Kidney epithelial cell (primary cell): ENCODE results near the gene SMIM43. TPM values are rescaled to one million over a fixed set of nuclear protein-coding genes. Genes with fewer than 3 reads are reported as not detected.
"Not testable (repeated sequence)": the region's sequence is repeated elsewhere in the genome, so short reads cannot be mapped to it uniquely, and the experiment has no call there.

Experiments used
- DNase-seq: peaks from one replicate; pipeline ENCODE4 v3.0.0-alpha.2; 2010; ENCODE audit warnings: low read depth
- H3K27me3 ChIP-seq: 2 replicates; pipeline ENCODE4 v1.6.0; 2011; ENCODE audit warnings: low read length; ENCODE audit not compliant: control insufficient read depth, insufficient read depth
- H3K36me3 ChIP-seq: 2 replicates; pipeline ENCODE4 v1.5.1; 2011; ENCODE audit warnings: low read length; ENCODE audit not compliant: control insufficient read depth, insufficient read depth
- H3K4me3 ChIP-seq: 2 replicates; pipeline ENCODE4 v1.5.1; 2011; ENCODE audit warnings: low read depth, mild to moderate bottlenecking, control low read depth, low read length
- total RNA-seq: library from RNA; depleted of rRNA; stranded (reverse); fragments of >200 nt; gene quantifications from 2 replicates; pipeline ENCODE4 v1.2.3, GENCODE V29; 2015
- TF ChIP-seq, protein P1 (sequence below): IDR thresholded peaks from 2 replicates; pipeline ENCODE4 v1.5.1; 2011; ENCODE audit warnings: mild to moderate bottlenecking, moderate library complexity, low read length, control low read depth, inconsistent platforms; ENCODE audit not compliant: insufficient read depth, poor library complexity, severe bottlenecking

Gene SMIM43
- total RNA-seq, 1 donor from 2014 or later = not detected

DNA sequence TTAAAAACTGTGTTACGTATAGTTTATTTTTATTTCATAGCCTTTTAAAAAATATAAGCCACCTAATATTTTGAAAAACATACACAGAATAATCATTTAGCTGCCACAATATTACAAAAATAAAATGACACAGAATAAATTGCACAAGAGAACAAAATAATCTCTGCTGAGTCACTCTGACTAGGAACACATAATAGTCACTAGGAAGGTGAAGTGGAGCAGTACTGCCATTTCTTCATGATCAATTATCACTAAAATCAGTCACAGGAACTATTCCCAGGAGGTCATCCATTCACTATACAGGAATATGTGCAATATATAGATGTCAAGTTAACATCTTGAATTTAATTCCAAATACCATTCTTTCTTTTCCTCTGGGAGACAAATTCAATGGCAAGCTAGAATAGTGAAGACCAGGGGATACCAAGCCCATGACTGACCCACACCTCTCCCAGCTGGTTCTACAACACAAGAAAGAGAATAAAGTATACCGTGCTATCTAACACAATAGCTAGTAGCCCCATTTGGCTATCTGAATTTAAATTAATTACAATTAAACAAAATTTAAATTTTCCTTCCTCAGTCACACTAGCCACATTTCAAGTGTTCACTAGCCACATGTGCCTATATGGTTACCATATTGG, 5.9 kb downstream of the SMIM43 start:
- peaks cover 5% of the 10 kb centered on the region for H3K27me3 ChIP-seq
- H3K36me3 ChIP-seq = no peaks in the 10 kb centered on the region
- no peak for DNase-seq
- TF ChIP-seq, protein P1, sequence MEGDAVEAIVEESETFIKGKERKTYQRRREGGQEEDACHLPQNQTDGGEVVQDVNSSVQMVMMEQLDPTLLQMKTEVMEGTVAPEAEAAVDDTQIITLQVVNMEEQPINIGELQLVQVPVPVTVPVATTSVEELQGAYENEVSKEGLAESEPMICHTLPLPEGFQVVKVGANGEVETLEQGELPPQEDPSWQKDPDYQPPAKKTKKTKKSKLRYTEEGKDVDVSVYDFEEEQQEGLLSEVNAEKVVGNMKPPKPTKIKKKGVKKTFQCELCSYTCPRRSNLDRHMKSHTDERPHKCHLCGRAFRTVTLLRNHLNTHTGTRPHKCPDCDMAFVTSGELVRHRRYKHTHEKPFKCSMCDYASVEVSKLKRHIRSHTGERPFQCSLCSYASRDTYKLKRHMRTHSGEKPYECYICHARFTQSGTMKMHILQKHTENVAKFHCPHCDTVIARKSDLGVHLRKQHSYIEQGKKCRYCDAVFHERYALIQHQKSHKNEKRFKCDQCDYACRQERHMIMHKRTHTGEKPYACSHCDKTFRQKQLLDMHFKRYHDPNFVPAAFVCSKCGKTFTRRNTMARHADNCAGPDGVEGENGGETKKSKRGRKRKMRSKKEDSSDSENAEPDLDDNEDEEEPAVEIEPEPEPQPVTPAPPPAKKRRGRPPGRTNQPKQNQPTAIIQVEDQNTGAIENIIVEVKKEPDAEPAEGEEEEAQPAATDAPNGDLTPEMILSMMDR = no peak
- H3K4me3 ChIP-seq = no peak overlapping the region

GRCh38 chr4:121752142-121752541, 12.8 kb downstream of the SMIM43 start:
- H3K27me3 ChIP-seq, DNase-seq, H3K4me3 ChIP-seq, H3K36me3 ChIP-seq: not testable (repeated sequence)

GRCh38 chr4:121749225-121749624, 15.7 kb downstream of the SMIM43 start:
- TF ChIP-seq, protein P1 = no peak

DNA sequence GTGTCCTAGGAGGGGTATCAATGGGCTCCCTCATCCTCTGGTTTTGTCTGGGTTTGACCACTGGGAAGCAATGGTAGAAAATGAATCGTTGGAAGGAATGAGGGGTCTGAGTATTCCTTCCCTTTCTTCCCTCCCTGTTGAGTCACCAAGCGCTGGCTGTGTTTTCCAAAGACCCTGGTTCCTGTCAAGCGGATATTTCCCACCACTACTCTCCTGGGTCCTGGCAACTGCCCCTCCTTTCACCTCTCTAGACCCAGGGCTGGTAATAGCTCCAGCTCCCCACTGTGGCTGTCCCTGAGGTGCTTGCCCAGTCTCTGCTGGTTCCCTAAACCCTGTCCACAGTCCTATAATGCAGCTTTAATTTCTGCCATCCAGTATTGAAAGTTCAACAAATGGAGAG, 22.2 kb downstream of the SMIM43 start:
- DNase-seq = no peak
- Histone ChIP-seq H3K36me3 (no peaks in the 10 kb centered on the region), H3K27me3 (no peaks in the 10 kb centered on the region), H3K4me3 (no peak overlapping the region)
- TF ChIP-seq, protein P1 = no peak

More at GRCh38 chr4:121749225-121749624, 15.7 kb downstream of the SMIM43 start:
- no peak for DNase-seq
- Histone ChIP-seq H3K27me3 (no peaks in the 10 kb centered on the region), H3K36me3 (no peaks in the 10 kb centered on the region), H3K4me3 (no peak overlapping the region)

GRCh38 chr4:121741751-121742150, 23.2 kb downstream of the SMIM43 start:
- Histone ChIP-seq H3K4me3 (no peak overlapping the region), H3K36me3 (no peaks in the 10 kb centered on the region), H3K27me3 (no peaks in the 10 kb centered on the region)
- TF ChIP-seq, protein P1 = no peak
- no peak for DNase-seq

DNA sequence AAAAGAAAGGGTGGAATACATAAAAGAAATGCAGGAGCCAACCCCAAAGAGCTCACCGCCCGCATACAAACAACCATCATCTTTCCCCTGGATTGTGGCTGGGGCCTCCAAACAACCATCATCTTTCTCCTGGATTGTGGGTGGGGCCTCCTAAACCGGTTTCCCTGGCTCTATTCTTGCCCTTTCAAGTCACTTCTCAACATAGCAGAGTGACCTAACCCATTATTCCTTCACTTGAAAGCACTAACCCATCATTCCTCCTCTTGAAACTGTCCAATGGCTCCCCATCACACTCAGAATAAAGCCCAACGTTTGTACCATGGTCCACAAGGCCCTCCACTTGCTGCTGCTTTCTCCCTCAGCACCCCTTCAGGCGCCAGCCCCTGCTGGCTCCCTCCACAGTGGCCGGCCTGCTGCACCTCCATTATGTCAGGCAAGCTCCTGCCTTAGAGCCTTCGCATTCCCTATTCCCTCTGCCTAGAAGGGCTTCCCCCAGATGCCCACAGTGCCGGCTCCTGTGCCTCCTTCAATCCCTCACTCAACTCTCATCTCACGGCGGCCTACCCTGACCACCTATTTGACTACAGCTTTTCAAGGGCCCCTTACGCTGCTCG, 24.1 kb downstream of the SMIM43 start:
- no peak for DNase-seq
- Histone ChIP-seq H3K27me3 (no peaks in the 10 kb centered on the region), H3K36me3 (no peaks in the 10 kb centered on the region), H3K4me3 (no peak overlapping the region)
- TF ChIP-seq, protein P1 = no peak
